Left ventricle myocardium inferior (tissue), 1 donor: ENCODE measurements around the gene KCNRG. TPM values are rescaled to one million over a fixed set of nuclear protein-coding genes. Genes with fewer than 3 reads are reported as not detected.

Experiments used
- DNase-seq: peaks from one replicate; pipeline ENCODE4 v3.0.0-alpha.2; 2020
- H3K27ac ChIP-seq: fragments of 200-600 bp; replicated peaks from 2 replicates; pipeline ENCODE4 v1.8.0; 2021
- H3K27me3 ChIP-seq: fragments of 200-600 bp; 2 replicates; pipeline ENCODE4 v1.8.0; 2021; ENCODE audit warnings: low read depth
- H3K36me3 ChIP-seq: fragments of 200-600 bp; 2 replicates; pipeline ENCODE4 v1.8.0; 2021
- H3K4me1 ChIP-seq: fragments of 200-600 bp; 2 replicates; pipeline ENCODE4 v1.8.0; 2021
- H3K4me3 ChIP-seq: fragments of 200-600 bp; 2 replicates; pipeline ENCODE4 v1.8.0; 2021; ENCODE audit warnings: mild to moderate bottlenecking, moderate library complexity
- H3K9me3 ChIP-seq: fragments of 200-600 bp; replicated peaks from 2 replicates; pipeline ENCODE4 v1.8.0; 2021
- intact Hi-C: fragments of 100-400 bp; cut with micrococcal nuclease; formaldehyde crosslinking; loops from one replicate; pipeline ENCODE4 v1.11.0; 2022
- microRNA-seq: library from miRNA; unstranded; fragments of <30 nt; microRNA quantifications from one replicate; pipeline ENCODE4 v1.2.0, GENCODE V29; 2020
- total RNA-seq: library from RNA; stranded (reverse); fragmentation: NEBNext Ultra II Directional; extraction: Animal tissue kit (Norgen Biotek cat#: 25700); gene quantifications from one replicate; pipeline ENCODE4 v1.2.1, GENCODE V29; 2021
- TF ChIP-seq, protein P1 (sequence below): fragments of 200-600 bp; IDR thresholded peaks from 2 replicates; pipeline ENCODE4 v1.8.0; 2021; ENCODE audit warnings: antibody characterized with exemption, mild to moderate bottlenecking, borderline replicate concordance
- donor health status: DM: no; HTN: yes; CAD: no; lungs with severe emphysema.

Gene KCNRG
- total RNA-seq, 1 donor from 2014 or later = not detected

DNA sequence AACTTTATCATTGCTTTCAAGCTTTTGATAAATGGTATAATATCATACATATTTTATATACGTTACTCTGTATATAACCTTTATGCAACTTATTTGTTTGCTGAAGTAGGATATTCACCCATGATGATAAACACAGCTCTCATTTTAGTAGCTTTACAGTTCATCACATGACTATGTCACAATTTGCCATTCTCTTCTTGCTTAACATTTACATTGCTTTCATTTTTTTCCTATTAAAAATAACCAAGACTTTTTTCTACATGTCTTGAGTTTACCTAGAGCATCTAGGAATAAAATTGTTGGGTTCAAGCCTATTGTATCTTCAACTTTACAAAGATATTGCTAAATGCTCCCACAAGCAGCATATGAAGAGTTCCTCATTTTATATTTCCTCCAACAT lies 54.0 kb downstream of the KCNRG start:
- intact Hi-C loops = no loop called here
- TF ChIP-seq, protein P1, sequence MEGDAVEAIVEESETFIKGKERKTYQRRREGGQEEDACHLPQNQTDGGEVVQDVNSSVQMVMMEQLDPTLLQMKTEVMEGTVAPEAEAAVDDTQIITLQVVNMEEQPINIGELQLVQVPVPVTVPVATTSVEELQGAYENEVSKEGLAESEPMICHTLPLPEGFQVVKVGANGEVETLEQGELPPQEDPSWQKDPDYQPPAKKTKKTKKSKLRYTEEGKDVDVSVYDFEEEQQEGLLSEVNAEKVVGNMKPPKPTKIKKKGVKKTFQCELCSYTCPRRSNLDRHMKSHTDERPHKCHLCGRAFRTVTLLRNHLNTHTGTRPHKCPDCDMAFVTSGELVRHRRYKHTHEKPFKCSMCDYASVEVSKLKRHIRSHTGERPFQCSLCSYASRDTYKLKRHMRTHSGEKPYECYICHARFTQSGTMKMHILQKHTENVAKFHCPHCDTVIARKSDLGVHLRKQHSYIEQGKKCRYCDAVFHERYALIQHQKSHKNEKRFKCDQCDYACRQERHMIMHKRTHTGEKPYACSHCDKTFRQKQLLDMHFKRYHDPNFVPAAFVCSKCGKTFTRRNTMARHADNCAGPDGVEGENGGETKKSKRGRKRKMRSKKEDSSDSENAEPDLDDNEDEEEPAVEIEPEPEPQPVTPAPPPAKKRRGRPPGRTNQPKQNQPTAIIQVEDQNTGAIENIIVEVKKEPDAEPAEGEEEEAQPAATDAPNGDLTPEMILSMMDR = no peak
- Histone ChIP-seq H3K27me3 (no peaks in the 10 kb centered on the region), H3K9me3 (no peaks in the 10 kb centered on the region), H3K36me3 (peaks cover 13% of the 10 kb centered on the region), H3K4me3 (no peak overlapping the region), H3K4me1 (peaks cover 32% of the 10 kb centered on the region), H3K27ac (no peak overlapping the region)
- DNase-seq = no peak

DNA sequence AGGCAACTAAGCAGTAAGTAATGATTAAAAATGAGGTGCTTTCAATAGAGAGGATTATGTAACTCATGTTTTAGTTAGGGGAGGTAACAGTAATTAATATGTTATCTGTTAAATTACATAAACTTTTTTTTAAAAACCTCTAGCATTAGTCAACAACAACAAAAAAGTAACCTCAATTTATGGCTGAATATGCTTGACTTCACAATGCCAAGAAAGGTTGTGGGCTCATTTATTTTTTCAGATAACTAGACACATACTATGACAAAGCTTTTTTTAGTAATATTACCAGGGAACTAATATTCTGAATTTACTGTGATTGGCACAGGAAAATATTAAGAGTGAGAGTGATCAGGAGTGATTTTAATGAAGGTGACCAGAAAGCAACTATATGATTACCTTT lies 54.9 kb downstream of the KCNRG start:
- TF ChIP-seq, protein P1 = no peak
- no peak overlapping the region for H3K4me3 ChIP-seq
- peaks cover 13% of the 10 kb centered on the region for H3K36me3 ChIP-seq
- no peaks in the 10 kb centered on the region for H3K9me3 ChIP-seq
- H3K4me1 ChIP-seq = peaks cover 32% of the 10 kb centered on the region
- intact Hi-C loops = no loop called here
- no peak for DNase-seq
- no peaks in the 10 kb centered on the region for H3K27me3 ChIP-seq
- no peak overlapping the region for H3K27ac ChIP-seq

Small RNA genes within 50 kb of the gene (microRNA-seq; reads per million reads assigned to microRNA genes)
- gene MIR15A (2,445 reads per million, percentile 89 among the genes with 10 or more reads in this experiment), gene MIR16-1 (1,661 reads per million, percentile 88 among the genes with 10 or more reads in this experiment), gene MIR3613 (41.8 reads per million, percentile 46 among the genes with 10 or more reads in this experiment)

Other genes with a start within 250 kb of the KCNRG start
- gene KPNA3, start 222.8 kb upstream of the KCNRG start, total RNA-seq = 60.0 TPM
- gene SPRYD7, start 79.1 kb upstream of the KCNRG start, total RNA-seq = 13.4 TPM
- 22.1 TPM for gene TRIM13, start 18.4 kb upstream of the KCNRG start, total RNA-seq